GM13976 (cell line): ENCODE measurements around the gene KLK10.

Experiments
- DNase-seq: peaks from one replicate; pipeline ENCODE4 v3.0.0; 2012; ENCODE audit warnings: low spot score
- in situ Hi-C: fragments of 300-500 bp; cut with MboI; formaldehyde crosslinking; loops from one replicate; pipeline ENCODE4 v1.12.0; 2022; ENCODE audit warnings: low sequenced_read_pairs, mixed read lengths, inconsistent platforms; ENCODE audit not compliant: unreplicated experiment
- TF ChIP-seq, protein P1 (sequence below): IDR thresholded peaks from 2 replicates; pipeline ENCODE4 v1.5.1; 2012; ENCODE audit warnings: borderline replicate concordance, mild to moderate bottlenecking; ENCODE audit not compliant: insufficient read depth; ENCODE audit errors: extremely low read depth, missing control alignments, control extremely low read depth

KLK10 gene

DNA sequence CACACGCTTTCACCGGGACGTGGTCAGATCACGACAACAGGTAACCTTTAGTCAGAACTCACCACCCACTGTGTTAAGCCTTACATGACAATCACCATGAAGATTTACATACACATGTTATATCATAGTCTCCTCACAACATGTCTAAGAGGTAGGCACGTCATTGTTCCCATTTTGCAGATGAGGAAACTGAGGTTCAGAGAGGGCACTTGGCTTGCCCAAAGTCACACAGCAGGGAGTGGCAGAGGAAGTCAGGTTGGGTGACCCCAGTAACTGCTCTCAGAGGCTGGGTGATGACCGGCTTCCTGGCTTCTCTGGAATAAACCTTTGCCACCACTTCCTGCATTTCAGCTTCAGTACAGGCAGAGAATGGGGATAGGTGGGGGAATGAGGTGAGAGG lies 5.3 kb downstream of the KLK10 start:
- TF ChIP-seq, protein P1, sequence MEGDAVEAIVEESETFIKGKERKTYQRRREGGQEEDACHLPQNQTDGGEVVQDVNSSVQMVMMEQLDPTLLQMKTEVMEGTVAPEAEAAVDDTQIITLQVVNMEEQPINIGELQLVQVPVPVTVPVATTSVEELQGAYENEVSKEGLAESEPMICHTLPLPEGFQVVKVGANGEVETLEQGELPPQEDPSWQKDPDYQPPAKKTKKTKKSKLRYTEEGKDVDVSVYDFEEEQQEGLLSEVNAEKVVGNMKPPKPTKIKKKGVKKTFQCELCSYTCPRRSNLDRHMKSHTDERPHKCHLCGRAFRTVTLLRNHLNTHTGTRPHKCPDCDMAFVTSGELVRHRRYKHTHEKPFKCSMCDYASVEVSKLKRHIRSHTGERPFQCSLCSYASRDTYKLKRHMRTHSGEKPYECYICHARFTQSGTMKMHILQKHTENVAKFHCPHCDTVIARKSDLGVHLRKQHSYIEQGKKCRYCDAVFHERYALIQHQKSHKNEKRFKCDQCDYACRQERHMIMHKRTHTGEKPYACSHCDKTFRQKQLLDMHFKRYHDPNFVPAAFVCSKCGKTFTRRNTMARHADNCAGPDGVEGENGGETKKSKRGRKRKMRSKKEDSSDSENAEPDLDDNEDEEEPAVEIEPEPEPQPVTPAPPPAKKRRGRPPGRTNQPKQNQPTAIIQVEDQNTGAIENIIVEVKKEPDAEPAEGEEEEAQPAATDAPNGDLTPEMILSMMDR, result no peak
- in situ Hi-C loops, result no loop called here
- no peak for DNase-seq

DNA sequence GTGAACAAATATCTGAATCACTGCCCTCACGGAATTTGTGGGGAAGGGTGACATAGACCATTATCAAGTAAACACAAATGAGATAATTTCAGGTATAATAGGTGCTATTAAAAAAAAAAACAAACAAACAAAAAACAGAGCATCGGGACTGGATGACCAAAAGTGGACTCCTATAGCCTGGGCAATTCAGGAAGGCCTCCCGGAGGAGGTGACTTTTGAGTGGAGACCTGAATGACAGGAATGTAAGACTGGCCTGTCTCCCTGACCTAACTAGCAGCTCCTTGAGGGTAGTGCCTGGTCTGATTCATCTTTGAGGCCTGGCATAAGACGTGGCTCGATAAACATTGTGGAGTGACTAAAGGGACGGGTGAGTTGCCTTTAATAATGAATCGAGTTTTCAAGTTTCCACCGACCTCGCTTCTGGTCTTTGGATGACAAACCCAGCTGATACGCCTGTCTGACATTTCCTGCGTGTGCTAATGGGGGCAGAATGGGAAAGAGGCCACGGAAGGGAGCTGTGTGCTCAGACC lies 6.8 kb downstream of the KLK10 start:
- in situ Hi-C loops, result no loop called here
- TF ChIP-seq, protein P1, result no peak
- no peak for DNase-seq

DNA sequence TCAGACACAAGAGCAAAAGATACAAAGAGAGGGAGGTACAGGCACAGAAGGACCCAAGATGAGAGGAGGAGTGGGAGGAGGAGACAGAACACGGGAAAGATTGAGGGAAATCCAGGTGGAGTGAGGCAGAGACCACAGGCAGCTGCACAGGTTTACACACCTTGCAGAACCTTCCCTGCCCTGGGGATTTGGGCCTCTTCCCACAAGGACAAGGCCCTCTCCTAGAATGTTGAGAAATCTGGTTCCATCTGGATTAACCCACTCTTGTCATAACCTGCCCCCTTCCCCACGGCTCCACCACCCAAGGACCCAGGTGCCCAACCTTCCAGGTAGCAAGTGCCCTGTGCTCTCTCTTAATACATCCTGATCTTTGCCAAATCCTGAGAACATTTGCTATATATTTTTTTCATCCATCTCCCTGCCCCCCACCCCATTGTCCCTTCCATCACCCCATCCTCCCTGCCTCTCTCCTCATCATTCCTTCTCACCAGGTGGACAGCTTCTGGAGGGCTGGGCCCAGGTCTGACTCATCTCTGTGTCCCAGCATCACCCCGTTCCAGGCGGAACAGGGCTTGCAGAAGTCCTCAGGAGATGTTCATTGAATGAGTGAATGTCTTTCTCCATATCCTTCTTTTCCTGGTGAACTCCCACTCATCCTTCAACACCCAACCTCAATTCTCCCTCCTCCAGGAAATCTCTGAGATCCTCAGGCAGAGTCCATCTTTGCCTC lies 9.3 kb downstream of the KLK10 start:
- in situ Hi-C loops, result no loop called here
- TF ChIP-seq, protein P1, result no peak
- DNase-seq, result no peak

- in situ Hi-C loops, result no loop called here
- TF ChIP-seq, protein P1, result no peak
- DNase-seq, result no peak
These were observed 10.2 kb downstream of the KLK10 start for GRCh38 chr19:51009061-51009891.

- in situ Hi-C loops, result no loop called here
- no peak for DNase-seq
- TF ChIP-seq, protein P1, result no peak
These were observed 12.0 kb downstream of the KLK10 start for GRCh38 chr19:51007488-51007887.

- in situ Hi-C loops, result no loop called here
- DNase-seq, result no peak
- TF ChIP-seq, protein P1, result no peak
These were observed 13.1 kb downstream of the KLK10 start for GRCh38 chr19:51006406-51006805.
